22Rv1 (cell line): ENCODE measurements around the gene HABP2.

Experiments
- H3K27ac ChIP-seq: fragments of 450-650 bp; 2 replicates; pipeline ENCODE4 v1.5.1; 2017
- CTCF ChIP-seq: fragments of 450-650 bp; IDR thresholded peaks from 2 replicates; pipeline ENCODE4 v1.5.1; 2017; ENCODE audit warnings: mild to moderate bottlenecking
- ZFX ChIP-seq: fragments of 450-650 bp; IDR thresholded peaks from 2 replicates; pipeline ENCODE4 v1.6.1; 2017; ENCODE audit warnings: antibody characterized with exemption, borderline replicate concordance

Gene HABP2

GRCh38 chr10:113563306-113564088, 10.6 kb downstream of the HABP2 start:
- no peak overlapping the region for H3K27ac ChIP-seq
- TF ChIP-seq ZFX (no peak), CTCF (peak; percentile 96)

- no peak overlapping the region for H3K27ac ChIP-seq
- no peak for TF ChIP-seq CTCF
- no peak for TF ChIP-seq ZFX
Measured at GRCh38 chr10:113565364-113565763, 12.5 kb downstream of the HABP2 start.

- no peak overlapping the region for H3K27ac ChIP-seq
- TF ChIP-seq CTCF (no peak), ZFX (no peak)
Measured at GRCh38 chr10:113566888-113567287, 14.0 kb downstream of the HABP2 start.

- TF ChIP-seq ZFX: no peak
- no peak for TF ChIP-seq CTCF
- H3K27ac ChIP-seq: no peak overlapping the region
Measured at GRCh38 chr10:113569576-113569975, 16.7 kb downstream of the HABP2 start.

GRCh38 chr10:113572520-113573290, 19.9 kb downstream of the HABP2 start:
- no peak for TF ChIP-seq ZFX
- no peak for TF ChIP-seq CTCF
- H3K27ac ChIP-seq: no peak overlapping the region

GRCh38 chr10:113573368-113573767, 20.5 kb downstream of the HABP2 start:
- TF ChIP-seq CTCF (no peak), ZFX (no peak)
- H3K27ac ChIP-seq: no peak overlapping the region

GRCh38 chr10:113576852-113577251, 24.0 kb downstream of the HABP2 start:
- TF ChIP-seq CTCF (no peak), ZFX (no peak)

More at GRCh38 chr10:113576852-113577251, 24.0 kb downstream of the HABP2 start:
- no peak overlapping the region for H3K27ac ChIP-seq
